Hepatocyte (in vitro differentiated cells): ENCODE results near the gene SHROOM2.

Experiments used
- CTCF ChIP-seq: fragments of 200-600 bp; sonication (generic); IDR thresholded peaks from 2 replicates; pipeline ENCODE4 v1.5.1; 2016; ENCODE audit warnings: antibody characterized with exemption, mild to moderate bottlenecking; ENCODE audit not compliant: poor library complexity
- EZH2 ChIP-seq: fragments of 200-600 bp; sonication (generic); IDR thresholded peaks from 2 replicates; pipeline ENCODE4 v1.6.1; 2016; ENCODE audit warnings: antibody characterized with exemption, mild to moderate bottlenecking, borderline replicate concordance

- TF ChIP-seq CTCF (no peak), EZH2 (no peak)
These were observed 94.0 kb downstream of the SHROOM2 start for GRCh38 chrX:9880237-9880636.
